Neuron (in vitro differentiated cells): ENCODE measurements around the gene ESR1.

ENCODE experiments used
- H2AFZ ChIP-seq: one replicate; pipeline ENCODE4 v1.6.1; 2013; ENCODE audit warnings: low read depth, mild to moderate bottlenecking, inconsistent platforms, low read length, moderate library complexity
- H3K27me3 ChIP-seq: one replicate; pipeline ENCODE4 v1.6.1; 2013; ENCODE audit warnings: low read length; ENCODE audit not compliant: insufficient read depth
- H3K36me3 ChIP-seq: one replicate; pipeline ENCODE4 v1.6.1; 2013; ENCODE audit warnings: low read length; ENCODE audit not compliant: insufficient read depth
- H3K4me1 ChIP-seq: one replicate; pipeline ENCODE4 v1.6.1; 2013; ENCODE audit warnings: low read length; ENCODE audit not compliant: insufficient read depth
- H3K4me3 ChIP-seq: 2 replicates; pipeline ENCODE4 v1.5.1; 2013; ENCODE audit warnings: mild to moderate bottlenecking, low read length, moderate library complexity
- H3K9me3 ChIP-seq: one replicate; pipeline ENCODE4 v1.6.1; 2013; ENCODE audit warnings: low read length

Gene ESR1

GRCh38 chr6:151796842-151797530 is 10.5 kb upstream of the ESR1 start:
- no peak overlapping the region for H2AFZ ChIP-seq
- no peak overlapping the region for H3K4me3 ChIP-seq
- no peaks in the 10 kb centered on the region for H3K9me3 ChIP-seq
- no peaks in the 10 kb centered on the region for H3K36me3 ChIP-seq
- no peaks in the 10 kb centered on the region for H3K27me3 ChIP-seq
- no peaks in the 10 kb centered on the region for H3K4me1 ChIP-seq

- Histone ChIP-seq H3K4me1 (no peaks in the 10 kb centered on the region), H3K27me3 (peaks cover 43% of the 10 kb centered on the region), H3K4me3 (no peak overlapping the region), H3K36me3 (no peaks in the 10 kb centered on the region), H3K9me3 (no peaks in the 10 kb centered on the region), H2AFZ (no peak overlapping the region)
These were observed 3.7 kb upstream of the ESR1 start for GRCh38 chr6:151803743-151804142.

GRCh38 chr6:151804585-151805285 is 2.7 kb upstream of the ESR1 start:
- Histone ChIP-seq H3K9me3 (no peaks in the 10 kb centered on the region), H2AFZ (no peak overlapping the region), H3K27me3 (peaks cover 53% of the 10 kb centered on the region), H3K36me3 (no peaks in the 10 kb centered on the region), H3K4me3 (no peak overlapping the region), H3K4me1 (no peaks in the 10 kb centered on the region)

- H3K4me3 ChIP-seq = no peak overlapping the region
These were observed 2.1 kb upstream of the ESR1 start for GRCh38 chr6:151805286-151805840.

GRCh38 chr6:151806757-151807512 is 547 bp upstream of the ESR1 start:
- H3K9me3 ChIP-seq = no peaks in the 10 kb centered on the region
- no peak overlapping the region for H3K4me3 ChIP-seq
- no peaks in the 10 kb centered on the region for H3K4me1 ChIP-seq
- peaks cover 73% of the 10 kb centered on the region for H3K27me3 ChIP-seq
- no peaks in the 10 kb centered on the region for H3K36me3 ChIP-seq
- H2AFZ ChIP-seq = no peak overlapping the region

More at GRCh38 chr6:151805286-151805840, 2.1 kb upstream of the ESR1 start:
- Histone ChIP-seq H2AFZ (no peak overlapping the region), H3K27me3 (peaks cover 59% of the 10 kb centered on the region), H3K36me3 (no peaks in the 10 kb centered on the region), H3K9me3 (no peaks in the 10 kb centered on the region), H3K4me1 (no peaks in the 10 kb centered on the region)

GRCh38 chr6:151808371-151809241 is 1.1 kb downstream of the ESR1 start:
- Histone ChIP-seq H3K36me3 (no peaks in the 10 kb centered on the region), H3K4me3 (no peak overlapping the region)

GRCh38 chr6:151811081-151811480 is 3.6 kb downstream of the ESR1 start:
- no peaks in the 10 kb centered on the region for H3K4me1 ChIP-seq
- H3K4me3 ChIP-seq = no peak overlapping the region
- H3K9me3 ChIP-seq = no peaks in the 10 kb centered on the region
- H2AFZ ChIP-seq = no peak overlapping the region
- H3K36me3 ChIP-seq = no peaks in the 10 kb centered on the region
- H3K27me3 ChIP-seq = peaks cover 61% of the 10 kb centered on the region

More at GRCh38 chr6:151808371-151809241, 1.1 kb downstream of the ESR1 start:
- Histone ChIP-seq H3K4me1 (no peaks in the 10 kb centered on the region), H3K9me3 (no peaks in the 10 kb centered on the region), H2AFZ (no peak overlapping the region), H3K27me3 (peaks cover 75% of the 10 kb centered on the region)

- Histone ChIP-seq H3K4me3 (no peak overlapping the region), H2AFZ (no peak overlapping the region), H3K4me1 (no peaks in the 10 kb centered on the region), H3K9me3 (no peaks in the 10 kb centered on the region), H3K36me3 (no peaks in the 10 kb centered on the region), H3K27me3 (peaks cover 36% of the 10 kb centered on the region)
These were observed 6.4 kb downstream of the ESR1 start for GRCh38 chr6:151813858-151814257.

- H3K36me3 ChIP-seq = no peaks in the 10 kb centered on the region
- H3K27me3 ChIP-seq = peaks cover 28% of the 10 kb centered on the region
- no peak overlapping the region for H3K4me3 ChIP-seq
- no peaks in the 10 kb centered on the region for H3K4me1 ChIP-seq
- no peaks in the 10 kb centered on the region for H3K9me3 ChIP-seq
- no peak overlapping the region for H2AFZ ChIP-seq
These were observed 7.1 kb downstream of the ESR1 start for GRCh38 chr6:151814614-151815013.

GRCh38 chr6:151822252-151823111 is 15.0 kb downstream of the ESR1 start:
- no peak overlapping the region for H3K4me3 ChIP-seq
- no peaks in the 10 kb centered on the region for H3K9me3 ChIP-seq
- no peaks in the 10 kb centered on the region for H3K4me1 ChIP-seq
- no peak overlapping the region for H2AFZ ChIP-seq
- H3K27me3 ChIP-seq = no peaks in the 10 kb centered on the region
- no peaks in the 10 kb centered on the region for H3K36me3 ChIP-seq

- Histone ChIP-seq H3K4me1 (no peaks in the 10 kb centered on the region), H3K27me3 (no peaks in the 10 kb centered on the region), H3K36me3 (no peaks in the 10 kb centered on the region), H2AFZ (no peak overlapping the region), H3K9me3 (no peaks in the 10 kb centered on the region), H3K4me3 (no peak overlapping the region)
These were observed 19.1 kb downstream of the ESR1 start for GRCh38 chr6:151826517-151827142.
